Muscle layer of duodenum (tissue), 2 donors: Measurements from ENCODE around the gene UNC5A.

Experiments used
- H3K27ac ChIP-seq: one replicate; pipeline ENCODE4 v1.7.0; 2013; ENCODE audit warnings: mild to moderate bottlenecking, low read length
- H3K27me3 ChIP-seq: one replicate; pipeline ENCODE4 v1.7.0; 2013; ENCODE audit warnings: low read depth, mild to moderate bottlenecking, control low read depth, low read length
- H3K36me3 ChIP-seq, 2 donors: one replicate each; pipeline ENCODE4 v1.7.0; 2013; ENCODE audit warnings: low read length in 2 of 2, control low read depth in 1 of 2, mild to moderate bottlenecking in 1 of 2; ENCODE audit not compliant: insufficient read depth in 2 of 2, control insufficient read depth in 1 of 2
- H3K4me1 ChIP-seq, 2 donors: one replicate each; pipeline ENCODE4 v1.7.0; 2013; ENCODE audit warnings: low read length in 2 of 2, mild to moderate bottlenecking in 2 of 2, control low read depth in 1 of 2, moderate library complexity in 1 of 2; ENCODE audit not compliant: insufficient read depth in 2 of 2, control insufficient read depth in 1 of 2
- H3K4me3 ChIP-seq, 2 donors: one replicate each; pipeline ENCODE4 v1.7.0; 2013; ENCODE audit warnings: low read length in 2 of 2, low read depth in 1 of 2, mild to moderate bottlenecking in 1 of 2
- H3K9me3 ChIP-seq, 2 donors: one replicate each; pipeline ENCODE4 v1.7.0; 2013; ENCODE audit warnings: low read length in 2 of 2, control low read depth in 1 of 2, mild to moderate bottlenecking in 1 of 2; ENCODE audit not compliant: control insufficient read depth in 1 of 2
- donor health status: healthy.

UNC5A gene

GRCh38 chr5:176918613-176919012 lies 108.3 kb downstream of the UNC5A start:
- peaks cover 12 to 13% of the 10 kb centered on the region in 2 donors for H3K36me3 ChIP-seq
- no peaks in the 10 kb centered on the region for H3K4me1 ChIP-seq
- H3K9me3 ChIP-seq = no peaks in the 10 kb centered on the region
- H3K27me3 ChIP-seq = no peaks in the 10 kb centered on the region
- H3K4me3 ChIP-seq = no peak overlapping the region
- no peak overlapping the region for H3K27ac ChIP-seq

- no peaks in the 10 kb centered on the region for H3K4me1 ChIP-seq
- H3K36me3 ChIP-seq = peaks cover 5 to 9% of the 10 kb centered on the region in 2 donors
- H3K27ac ChIP-seq = no peak overlapping the region
- H3K4me3 ChIP-seq = no peak overlapping the region
- H3K27me3 ChIP-seq = no peaks in the 10 kb centered on the region
- no peaks in the 10 kb centered on the region for H3K9me3 ChIP-seq
Observed at GRCh38 chr5:176921714-176922113, 111.4 kb downstream of the UNC5A start.

- no peak overlapping the region for H3K27ac ChIP-seq
- no peaks in the 10 kb centered on the region for H3K9me3 ChIP-seq
Observed at GRCh38 chr5:176922817-176923216, 112.5 kb downstream of the UNC5A start.

GRCh38 chr5:176927562-176927961 lies 117.2 kb downstream of the UNC5A start:
- no peaks in the 10 kb centered on the region for H3K27me3 ChIP-seq
- H3K27ac ChIP-seq = no peak overlapping the region
- peaks cover 4 to 29% of the 10 kb centered on the region in 2 donors for H3K36me3 ChIP-seq

More at GRCh38 chr5:176922817-176923216, 112.5 kb downstream of the UNC5A start:
- no peaks in the 10 kb centered on the region for H3K4me1 ChIP-seq
- H3K36me3 ChIP-seq = peaks cover 5 to 7% of the 10 kb centered on the region in 2 donors
- H3K4me3 ChIP-seq = no peak overlapping the region
- H3K27me3 ChIP-seq = no peaks in the 10 kb centered on the region

GRCh38 chr5:176929654-176930053 lies 119.3 kb downstream of the UNC5A start:
- Histone ChIP-seq H3K27me3 (no peaks in the 10 kb centered on the region), H3K36me3 (peaks cover 4 to 25% of the 10 kb centered on the region in 2 donors), H3K27ac (no peak overlapping the region), H3K9me3 (no peaks in the 10 kb centered on the region), H3K4me1 (no peaks in the 10 kb centered on the region), H3K4me3 (no peak overlapping the region)

More at GRCh38 chr5:176927562-176927961, 117.2 kb downstream of the UNC5A start:
- H3K9me3 ChIP-seq = no peaks in the 10 kb centered on the region
- H3K4me1 ChIP-seq = no peaks in the 10 kb centered on the region
- no peak overlapping the region for H3K4me3 ChIP-seq
